ENCODE measurements around the gene MUC16. TPM values are rescaled to one million over a fixed set of nuclear protein-coding genes. Genes with fewer than 3 reads are reported as not detected.

Gene MUC16
- total RNA-seq, 1 donor from 2014 or later: under 0.01 TPM

DNA sequence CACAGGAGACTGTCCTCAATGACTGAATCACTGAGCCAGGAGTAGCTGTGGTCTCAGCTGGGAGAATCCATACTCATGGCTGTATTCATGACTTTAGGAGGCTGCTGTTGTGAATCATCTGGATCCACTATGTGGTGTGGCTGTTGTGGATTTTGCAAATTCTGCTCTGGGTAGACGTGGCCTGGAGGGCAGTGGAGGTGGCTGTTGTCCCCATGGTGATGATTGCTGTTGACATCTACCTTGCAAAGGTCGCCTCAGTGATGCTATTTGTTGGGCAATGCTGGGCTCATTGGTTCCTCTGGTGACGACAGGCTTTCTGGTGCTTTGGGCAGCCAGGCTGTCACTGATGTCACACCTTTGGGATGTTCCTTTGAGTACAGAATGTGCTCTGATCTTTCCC, 23.9 kb downstream of the MUC16 start:
- no peaks in the 10 kb centered on the region for H3K36me3 ChIP-seq
- no peaks in the 10 kb centered on the region for H3K9me3 ChIP-seq
- DNase-seq (ENCODE audit: extremely low spot score in 2 of 2): no peak
- no peaks in the 10 kb centered on the region for H3K4me1 ChIP-seq
- no peak overlapping the region for H3K4me3 ChIP-seq
- intact Hi-C loops (cut with DNase I): no loop called here
- H3K27ac ChIP-seq: no peak overlapping the region
- TF ChIP-seq, protein P1, sequence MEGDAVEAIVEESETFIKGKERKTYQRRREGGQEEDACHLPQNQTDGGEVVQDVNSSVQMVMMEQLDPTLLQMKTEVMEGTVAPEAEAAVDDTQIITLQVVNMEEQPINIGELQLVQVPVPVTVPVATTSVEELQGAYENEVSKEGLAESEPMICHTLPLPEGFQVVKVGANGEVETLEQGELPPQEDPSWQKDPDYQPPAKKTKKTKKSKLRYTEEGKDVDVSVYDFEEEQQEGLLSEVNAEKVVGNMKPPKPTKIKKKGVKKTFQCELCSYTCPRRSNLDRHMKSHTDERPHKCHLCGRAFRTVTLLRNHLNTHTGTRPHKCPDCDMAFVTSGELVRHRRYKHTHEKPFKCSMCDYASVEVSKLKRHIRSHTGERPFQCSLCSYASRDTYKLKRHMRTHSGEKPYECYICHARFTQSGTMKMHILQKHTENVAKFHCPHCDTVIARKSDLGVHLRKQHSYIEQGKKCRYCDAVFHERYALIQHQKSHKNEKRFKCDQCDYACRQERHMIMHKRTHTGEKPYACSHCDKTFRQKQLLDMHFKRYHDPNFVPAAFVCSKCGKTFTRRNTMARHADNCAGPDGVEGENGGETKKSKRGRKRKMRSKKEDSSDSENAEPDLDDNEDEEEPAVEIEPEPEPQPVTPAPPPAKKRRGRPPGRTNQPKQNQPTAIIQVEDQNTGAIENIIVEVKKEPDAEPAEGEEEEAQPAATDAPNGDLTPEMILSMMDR (IDR thresholded peaks at IDR 0.05): no peak
- TF ChIP-seq POLR2A (IDR thresholded peaks at IDR 0.05): no peak
- H3K27me3 ChIP-seq: no peaks in the 10 kb centered on the region

DNA sequence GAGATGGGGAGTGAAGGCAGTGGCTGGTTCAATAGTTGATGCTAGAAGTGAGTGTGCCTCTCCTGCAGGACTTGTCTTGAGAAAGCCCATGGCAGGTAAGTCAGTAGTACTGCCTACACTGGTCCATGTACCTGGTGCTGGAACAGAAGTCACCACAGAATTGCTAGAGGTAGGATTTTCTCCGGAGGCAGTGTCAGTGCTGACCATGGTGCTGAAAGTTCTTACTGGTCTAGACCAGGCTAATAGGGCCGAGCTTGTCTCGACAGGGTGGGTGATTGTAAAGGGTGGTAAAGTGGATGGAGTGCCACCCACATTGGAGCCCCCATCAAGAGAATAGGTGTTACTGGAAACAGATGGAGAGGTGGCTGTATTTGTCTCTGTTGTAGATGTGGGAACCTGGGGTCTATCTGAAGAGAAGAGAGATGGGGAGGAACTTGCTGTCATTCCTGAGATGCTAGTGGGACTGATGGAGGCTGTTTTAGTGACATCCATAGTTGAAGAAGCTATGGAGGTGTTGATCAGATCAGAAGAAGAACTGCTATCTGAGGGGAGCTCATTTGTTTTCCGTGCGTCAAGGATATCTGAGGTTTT, 36.6 kb downstream of the MUC16 start:
- Histone ChIP-seq H3K4me3 (no peak overlapping the region), H3K4me1 (no peaks in the 10 kb centered on the region), H3K36me3 (no peaks in the 10 kb centered on the region), H3K9me3 (no peaks in the 10 kb centered on the region), H3K27me3 (no peaks in the 10 kb centered on the region), H3K27ac (no peak overlapping the region)
- DNase-seq (ENCODE audit: extremely low spot score in 2 of 2): no peak
- intact Hi-C loops (cut with DNase I): no loop called here
- TF ChIP-seq POLR2AphosphoS5 (IDR thresholded peaks at IDR 0.05; ENCODE audit: insufficient read depth in 1 of 2, low read depth in 1 of 2) (no peak), POLR2A (IDR thresholded peaks at IDR 0.05) (no peak)
- TF ChIP-seq, protein P1 (IDR thresholded peaks at IDR 0.05): no peak

DNA sequence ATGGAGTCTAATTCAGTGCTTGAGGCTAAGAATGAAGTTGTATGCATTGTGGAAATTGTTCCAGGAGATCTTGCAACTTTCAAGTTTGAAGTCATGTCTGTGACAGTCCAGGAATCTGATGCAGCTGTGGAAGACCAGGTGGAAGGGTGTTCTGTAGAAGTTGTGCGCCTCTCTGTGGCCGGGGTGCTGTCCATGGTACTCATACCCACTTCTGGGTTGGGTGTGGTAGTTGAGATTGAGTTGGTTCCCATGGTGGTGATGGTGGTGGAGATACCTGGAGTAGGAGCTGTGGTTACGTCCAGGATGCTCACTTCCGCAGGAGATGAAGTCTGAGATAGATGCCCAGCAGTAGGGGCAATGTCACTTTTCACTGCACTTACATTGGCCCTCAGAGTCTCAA, 44.3 kb downstream of the MUC16 start:
- intact Hi-C loops (cut with DNase I): no loop called here
- no peak for DNase-seq (ENCODE audit: extremely low spot score in 2 of 2)
- no peaks in the 10 kb centered on the region for H3K4me1 ChIP-seq

More for the DNA sequence above, 44.3 kb downstream of the MUC16 start:
- no peak overlapping the region for H3K27ac ChIP-seq
- no peaks in the 10 kb centered on the region for H3K36me3 ChIP-seq
- H3K9me3 ChIP-seq: no peaks in the 10 kb centered on the region
- TF ChIP-seq, protein P1 (IDR thresholded peaks at IDR 0.05): no peak
- no peak for TF ChIP-seq POLR2AphosphoS5 (IDR thresholded peaks at IDR 0.05; ENCODE audit: insufficient read depth in 1 of 2, low read depth in 1 of 2)
- TF ChIP-seq POLR2A (IDR thresholded peaks at IDR 0.05): no peak
- H3K4me3 ChIP-seq: no peak overlapping the region
- H3K27me3 ChIP-seq: no peaks in the 10 kb centered on the region

Other genes starting within 250 kb of the MUC16 start
- 23.8 TPM for gene ZNF558, start 178.1 kb downstream of the MUC16 start, total RNA-seq
- not detected for gene MBD3L1, start 178.0 kb downstream of the MUC16 start, total RNA-seq
- not detected for gene OR1M1, start 76.7 kb upstream of the MUC16 start, total RNA-seq
- gene OR7G2, start 97.1 kb upstream of the MUC16 start, total RNA-seq: not detected
- not detected for gene OR7G1, start 105.4 kb upstream of the MUC16 start, total RNA-seq
- not detected for gene OR7G3, start 116.5 kb upstream of the MUC16 start, total RNA-seq
- gene ZNF317, start 130.0 kb upstream of the MUC16 start, total RNA-seq: 17.2 TPM
- not detected for gene OR7D2, start 168.6 kb upstream of the MUC16 start, total RNA-seq
- not detected for gene OR7D4, start 209.2 kb upstream of the MUC16 start, total RNA-seq
- not detected for gene OR7E24, start 240.5 kb upstream of the MUC16 start, total RNA-seq